GM18526 (cell line): ENCODE data around the gene PCSK9.

Source experiments
- POLR2A ChIP-seq: IDR thresholded peaks from 3 replicates; pipeline ENCODE4 v1.6.1; 2011; ENCODE audit not compliant: insufficient read length; ENCODE audit errors: extremely low read depth

Gene PCSK9

GRCh38 chr1:55070293-55071164 lies 31.2 kb downstream of the PCSK9 start:
- TF ChIP-seq POLR2A = no peak

GRCh38 chr1:55071477-55071876 lies 32.1 kb downstream of the PCSK9 start:
- no peak for TF ChIP-seq POLR2A

GRCh38 chr1:55073187-55073916 lies 34.0 kb downstream of the PCSK9 start:
- TF ChIP-seq POLR2A = no peak

- TF ChIP-seq POLR2A = no peak
Measured at GRCh38 chr1:55074455-55074854, 35.1 kb downstream of the PCSK9 start.

- TF ChIP-seq POLR2A = no peak
Measured at GRCh38 chr1:55076356-55076755, 37.0 kb downstream of the PCSK9 start.

- TF ChIP-seq POLR2A = no peak
Measured at GRCh38 chr1:55078470-55078869, 39.1 kb downstream of the PCSK9 start.

GRCh38 chr1:55079651-55080050 lies 40.3 kb downstream of the PCSK9 start:
- no peak for TF ChIP-seq POLR2A

- no peak for TF ChIP-seq POLR2A
Measured at GRCh38 chr1:55081188-55081904, 42.0 kb downstream of the PCSK9 start.

- TF ChIP-seq POLR2A = no peak
Measured at GRCh38 chr1:55081905-55082296, 42.6 kb downstream of the PCSK9 start.

GRCh38 chr1:55084257-55084656 lies 44.9 kb downstream of the PCSK9 start:
- TF ChIP-seq POLR2A = no peak

GRCh38 chr1:55087439-55087838 lies 48.1 kb downstream of the PCSK9 start:
- TF ChIP-seq POLR2A = no peak

GRCh38 chr1:55088413-55088812 lies 49.1 kb downstream of the PCSK9 start:
- TF ChIP-seq POLR2A = no peak

- no peak for TF ChIP-seq POLR2A
Measured at GRCh38 chr1:55089683-55090082, 50.3 kb downstream of the PCSK9 start.

- TF ChIP-seq POLR2A = no peak
Measured at GRCh38 chr1:55092475-55092874, 53.1 kb downstream of the PCSK9 start.

- no peak for TF ChIP-seq POLR2A
Measured at GRCh38 chr1:55095095-55095494, 55.7 kb downstream of the PCSK9 start.

GRCh38 chr1:55103891-55104290 lies 64.5 kb downstream of the PCSK9 start:
- TF ChIP-seq POLR2A = no peak
